KMS-11 (cell line): ENCODE data around the gene ADAMTS9.

Experiments used
- H2AFZ ChIP-seq: fragments of 200-600 bp; sonication (generic); 2 replicates; pipeline ENCODE4 v1.6.1; 2016; ENCODE audit warnings: antibody characterized with exemption, mixed run types, low read depth
- H3K27ac ChIP-seq: fragments of 200-600 bp; sonication (generic); 2 replicates; pipeline ENCODE4 v1.6.1; 2016; ENCODE audit warnings: mild to moderate bottlenecking, mixed run types
- H3K27me3 ChIP-seq: fragments of 200-600 bp; sonication (generic); 2 replicates; pipeline ENCODE4 v1.6.1; 2017; ENCODE audit warnings: mild to moderate bottlenecking, low read depth, mixed run types, moderate library complexity; ENCODE audit not compliant: insufficient read depth
- H3K36me3 ChIP-seq: fragments of 200-600 bp; sonication (generic); 2 replicates; pipeline ENCODE4 v1.6.1; 2017; ENCODE audit warnings: mild to moderate bottlenecking, mixed run types; ENCODE audit not compliant: insufficient read depth
- H3K4me1 ChIP-seq: fragments of 200-600 bp; sonication (generic); 2 replicates; pipeline ENCODE4 v1.6.1; 2016; ENCODE audit warnings: mild to moderate bottlenecking, low read depth, mixed run types; ENCODE audit not compliant: poor library complexity, severe bottlenecking
- H3K4me2 ChIP-seq: fragments of 200-600 bp; sonication (generic); 2 replicates; pipeline ENCODE4 v1.7.0; 2016; ENCODE audit warnings: mild to moderate bottlenecking, mixed run types
- H3K4me3 ChIP-seq: fragments of 200-600 bp; sonication (generic); IDR thresholded peaks from 2 replicates; pipeline ENCODE4 v1.6.1; 2017; ENCODE audit warnings: low read depth, low read length, mixed read lengths; ENCODE audit not compliant: insufficient read depth
- H3K79me2 ChIP-seq: fragments of 200-600 bp; sonication (generic); 2 replicates; pipeline ENCODE4 v1.6.1; 2016; ENCODE audit warnings: low read depth, mixed run types; ENCODE audit not compliant: insufficient read depth
- H3K9ac ChIP-seq: fragments of 200-600 bp; sonication (generic); 2 replicates; pipeline ENCODE4 v1.6.1; 2016; ENCODE audit warnings: mild to moderate bottlenecking, mixed run types
- H4K20me1 ChIP-seq: fragments of 200-600 bp; sonication (generic); 2 replicates; pipeline ENCODE4 v1.6.1; 2016; ENCODE audit warnings: mild to moderate bottlenecking, mixed run types; ENCODE audit not compliant: insufficient read depth
- TF ChIP-seq, protein P1 (sequence below): fragments of 200-600 bp; sonication (generic); conservative IDR thresholded peaks from 2 replicates; pipeline ENCODE4 v1.6.1; 2017; ENCODE audit warnings: low read depth, mild to moderate bottlenecking, antibody characterized with exemption, low read length, moderate library complexity, mixed read lengths

ADAMTS9 gene

DNA sequence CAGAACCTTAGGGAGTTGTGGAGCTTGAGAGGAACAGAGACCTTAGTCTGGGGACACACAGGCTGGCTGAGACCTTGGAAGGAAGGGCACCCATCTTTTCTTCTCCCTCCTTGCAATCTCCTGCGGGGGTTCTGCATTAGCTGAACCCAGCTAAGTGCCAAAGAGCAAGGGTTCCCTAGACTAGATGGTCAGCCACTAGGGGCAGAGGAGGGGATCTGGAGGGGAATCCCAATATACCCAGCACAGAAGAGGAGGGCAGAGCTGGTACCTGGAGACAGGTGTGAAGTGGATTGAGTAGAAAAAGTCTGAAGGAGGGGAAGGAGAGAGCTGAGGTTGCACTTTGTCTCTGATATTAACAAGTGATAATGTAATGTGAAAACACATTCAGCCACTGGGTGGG lies 212.8 kb downstream of the ADAMTS9 start:
- no peaks in the 10 kb centered on the region for H4K20me1 ChIP-seq
- no peaks in the 10 kb centered on the region for H3K79me2 ChIP-seq
- no peak overlapping the region for H3K4me3 ChIP-seq
- H3K4me1 ChIP-seq = no peaks in the 10 kb centered on the region
- TF ChIP-seq, protein P1, sequence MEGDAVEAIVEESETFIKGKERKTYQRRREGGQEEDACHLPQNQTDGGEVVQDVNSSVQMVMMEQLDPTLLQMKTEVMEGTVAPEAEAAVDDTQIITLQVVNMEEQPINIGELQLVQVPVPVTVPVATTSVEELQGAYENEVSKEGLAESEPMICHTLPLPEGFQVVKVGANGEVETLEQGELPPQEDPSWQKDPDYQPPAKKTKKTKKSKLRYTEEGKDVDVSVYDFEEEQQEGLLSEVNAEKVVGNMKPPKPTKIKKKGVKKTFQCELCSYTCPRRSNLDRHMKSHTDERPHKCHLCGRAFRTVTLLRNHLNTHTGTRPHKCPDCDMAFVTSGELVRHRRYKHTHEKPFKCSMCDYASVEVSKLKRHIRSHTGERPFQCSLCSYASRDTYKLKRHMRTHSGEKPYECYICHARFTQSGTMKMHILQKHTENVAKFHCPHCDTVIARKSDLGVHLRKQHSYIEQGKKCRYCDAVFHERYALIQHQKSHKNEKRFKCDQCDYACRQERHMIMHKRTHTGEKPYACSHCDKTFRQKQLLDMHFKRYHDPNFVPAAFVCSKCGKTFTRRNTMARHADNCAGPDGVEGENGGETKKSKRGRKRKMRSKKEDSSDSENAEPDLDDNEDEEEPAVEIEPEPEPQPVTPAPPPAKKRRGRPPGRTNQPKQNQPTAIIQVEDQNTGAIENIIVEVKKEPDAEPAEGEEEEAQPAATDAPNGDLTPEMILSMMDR = no peak
- H3K9ac ChIP-seq = no peak overlapping the region
- no peaks in the 10 kb centered on the region for H3K27me3 ChIP-seq
- no peaks in the 10 kb centered on the region for H3K36me3 ChIP-seq
- H3K4me2 ChIP-seq = no peak overlapping the region
- no peak overlapping the region for H3K27ac ChIP-seq
- H2AFZ ChIP-seq = no peak overlapping the region

DNA sequence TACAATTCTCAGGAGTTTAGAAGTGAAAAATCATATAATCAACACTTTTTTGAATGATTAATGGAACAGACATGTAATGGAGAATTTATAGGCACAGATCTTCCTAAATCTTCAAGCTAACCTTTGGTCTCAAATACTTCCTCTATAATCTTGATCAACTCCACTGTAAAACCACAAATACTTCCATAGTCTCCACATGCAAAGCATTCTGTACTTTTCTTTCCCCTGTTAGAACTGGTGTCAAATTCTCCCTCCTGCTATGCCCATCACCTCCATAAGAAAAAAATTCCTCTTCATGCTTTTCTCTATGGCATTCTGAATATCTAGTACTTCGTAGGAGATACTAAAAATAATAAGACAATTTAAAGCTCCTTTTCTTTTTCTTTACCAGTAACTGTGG lies 214.3 kb downstream of the ADAMTS9 start:
- Histone ChIP-seq H3K4me1 (no peaks in the 10 kb centered on the region), H3K27ac (no peak overlapping the region), H2AFZ (no peak overlapping the region), H3K9ac (no peak overlapping the region), H3K79me2 (no peaks in the 10 kb centered on the region), H3K27me3 (no peaks in the 10 kb centered on the region), H3K4me3 (no peak overlapping the region), H3K4me2 (no peak overlapping the region), H4K20me1 (no peaks in the 10 kb centered on the region), H3K36me3 (no peaks in the 10 kb centered on the region)
- TF ChIP-seq, protein P1 = no peak

DNA sequence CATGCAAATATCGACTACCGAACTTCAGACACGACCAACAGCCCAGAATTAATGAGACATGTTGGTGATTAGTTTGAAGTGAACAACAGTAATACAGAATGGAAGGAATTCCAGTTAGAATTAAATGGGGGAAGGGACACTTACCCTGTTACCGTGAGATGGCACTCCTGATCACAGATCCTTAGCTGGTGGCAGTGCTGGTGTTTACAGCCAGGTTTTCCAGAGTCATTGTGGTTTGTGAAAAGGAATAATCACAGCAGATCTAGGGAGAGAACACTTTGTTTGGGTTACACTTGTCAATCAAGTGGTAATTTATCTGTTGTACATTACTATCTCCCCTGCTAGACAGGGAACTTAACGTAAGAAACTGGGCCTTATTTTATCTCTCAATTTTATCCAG lies 217.4 kb downstream of the ADAMTS9 start:
- Histone ChIP-seq H3K4me2 (no peak overlapping the region), H4K20me1 (no peaks in the 10 kb centered on the region), H3K36me3 (no peaks in the 10 kb centered on the region), H3K9ac (no peak overlapping the region), H3K4me1 (no peaks in the 10 kb centered on the region), H3K27me3 (no peaks in the 10 kb centered on the region), H3K79me2 (no peaks in the 10 kb centered on the region), H2AFZ (no peak overlapping the region), H3K4me3 (no peak overlapping the region), H3K27ac (no peak overlapping the region)
- TF ChIP-seq, protein P1 = no peak

DNA sequence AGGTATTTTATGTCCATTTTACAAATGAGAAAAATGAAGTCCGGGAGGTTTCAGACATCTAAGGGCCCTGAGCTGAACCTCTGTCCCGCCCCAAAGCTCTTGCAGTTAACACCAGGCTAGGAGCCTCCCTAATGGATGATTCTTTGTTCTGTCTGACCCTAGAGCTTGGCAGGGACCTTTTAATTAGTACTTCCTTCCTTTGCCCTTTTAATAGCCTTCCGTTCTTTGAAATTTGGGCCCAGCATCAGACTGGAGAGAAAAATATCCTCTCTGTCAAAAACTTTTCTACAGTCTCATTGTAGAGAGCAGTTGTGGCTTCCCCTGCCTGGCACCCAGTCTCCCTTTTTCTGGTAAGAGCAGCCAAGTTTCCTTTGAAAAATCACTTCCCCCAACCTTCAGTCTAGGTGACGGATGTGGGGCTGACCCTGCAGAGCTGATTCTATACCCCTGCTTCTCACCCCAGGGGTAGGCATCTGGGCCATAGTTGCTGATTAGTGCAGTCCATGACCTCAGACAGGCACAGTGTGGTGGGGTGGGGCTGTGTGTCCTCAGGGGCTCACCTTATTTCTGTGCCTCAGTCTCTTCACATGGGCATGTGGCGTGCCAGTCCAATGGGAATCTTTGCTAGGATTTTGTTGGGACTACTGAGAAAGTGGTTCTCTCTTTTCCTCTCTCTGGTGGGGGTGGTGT lies 220.4 kb downstream of the ADAMTS9 start:
- TF ChIP-seq, protein P1 = no peak
- Histone ChIP-seq H3K79me2 (no peaks in the 10 kb centered on the region), H3K27me3 (no peaks in the 10 kb centered on the region), H4K20me1 (no peaks in the 10 kb centered on the region), H3K36me3 (no peaks in the 10 kb centered on the region), H3K4me2 (no peak overlapping the region), H3K9ac (no peak overlapping the region), H2AFZ (no peak overlapping the region), H3K27ac (no peak overlapping the region), H3K4me1 (no peaks in the 10 kb centered on the region), H3K4me3 (no peak overlapping the region)
